HEK293T (cell line): ENCODE measurements around the gene ANKRD44.

Experiments used
- CTCF ChIA-PET: fragments of 350-600 bp; formaldehyde crosslinking; extraction: SDS; loops from one replicate; lab custom pipeline; 2021; ENCODE audit warnings: antibody characterized with exemption, inconsistent platforms; lab: Yijun Ruan, JAX
- POLR2A ChIA-PET: fragments of 350-600 bp; formaldehyde crosslinking; extraction: SDS; loops from one replicate; lab custom pipeline; 2020; ENCODE audit warnings: antibody characterized with exemption, inconsistent platforms; lab: Yijun Ruan, JAX
- DNase-seq: peaks from one replicate; pipeline ENCODE4 v3.0.0; 2012; ENCODE audit warnings: mixed read lengths; ENCODE audit errors: extremely low spot score
- ARNT ChIP-seq: fragments of 450-650 bp; IDR thresholded peaks from 2 replicates; pipeline ENCODE4 v1.6.1; 2017; ENCODE audit warnings: mild to moderate bottlenecking
- BHLHE40 ChIP-seq: fragments of 450-650 bp; IDR thresholded peaks from 2 replicates; pipeline ENCODE4 v1.6.1; 2016; ENCODE audit warnings: mild to moderate bottlenecking, moderate library complexity, borderline replicate concordance
- CTBP1 ChIP-seq: fragments of 450-650 bp; IDR thresholded peaks from 2 replicates; pipeline ENCODE4 v1.6.1; 2016; ENCODE audit warnings: borderline replicate concordance
- ELF4 ChIP-seq: fragments of 450-650 bp; IDR thresholded peaks from 2 replicates; pipeline ENCODE4 v1.6.1; 2017; ENCODE audit warnings: antibody characterized with exemption
- FOXA1 ChIP-seq: fragments of 450-650 bp; IDR thresholded peaks from 2 replicates; pipeline ENCODE4 v1.6.1; 2016; ENCODE audit warnings: mild to moderate bottlenecking
- FOXK2 ChIP-seq: fragments of 450-650 bp; IDR thresholded peaks from 2 replicates; pipeline ENCODE4 v1.6.1; 2016; ENCODE audit warnings: mild to moderate bottlenecking
- FOXM1 ChIP-seq: fragments of 450-650 bp; IDR thresholded peaks from 2 replicates; pipeline ENCODE4 v1.6.1; 2017; ENCODE audit warnings: mild to moderate bottlenecking, borderline replicate concordance
- HDGF ChIP-seq: fragments of 450-650 bp; IDR thresholded peaks from 2 replicates; pipeline ENCODE4 v1.6.1; 2017; ENCODE audit warnings: antibody characterized with exemption, borderline replicate concordance
- L3MBTL2 ChIP-seq: fragments of 450-650 bp; conservative IDR thresholded peaks from 2 replicates; pipeline ENCODE4 v1.6.1; 2016; ENCODE audit warnings: mild to moderate bottlenecking
- LEF1 ChIP-seq: fragments of 450-650 bp; IDR thresholded peaks from 2 replicates; pipeline ENCODE4 v1.6.1; 2017; ENCODE audit warnings: mild to moderate bottlenecking, borderline replicate concordance
- NFRKB ChIP-seq: fragments of 450-650 bp; IDR thresholded peaks from 2 replicates; pipeline ENCODE4 v1.6.1; 2016; ENCODE audit warnings: mild to moderate bottlenecking, moderate library complexity
- SP1 ChIP-seq: fragments of 450-650 bp; IDR thresholded peaks from 2 replicates; pipeline ENCODE4 v1.6.1; 2017
- SUZ12 ChIP-seq: fragments of 450-650 bp; IDR thresholded peaks from 2 replicates; pipeline ENCODE4 v1.6.1; 2016; ENCODE audit warnings: mild to moderate bottlenecking
- TARDBP ChIP-seq: fragments of 450-650 bp; IDR thresholded peaks from 2 replicates; pipeline ENCODE4 v1.6.1; 2016
- ZNF384 ChIP-seq: fragments of 450-650 bp; IDR thresholded peaks from 2 replicates; pipeline ENCODE4 v1.6.1; 2016
- TF ChIP-seq, protein P1 (sequence below): fragments of 450-650 bp; IDR thresholded peaks from 2 replicates; pipeline ENCODE4 v1.6.1; 2016

Gene ANKRD44

DNA sequence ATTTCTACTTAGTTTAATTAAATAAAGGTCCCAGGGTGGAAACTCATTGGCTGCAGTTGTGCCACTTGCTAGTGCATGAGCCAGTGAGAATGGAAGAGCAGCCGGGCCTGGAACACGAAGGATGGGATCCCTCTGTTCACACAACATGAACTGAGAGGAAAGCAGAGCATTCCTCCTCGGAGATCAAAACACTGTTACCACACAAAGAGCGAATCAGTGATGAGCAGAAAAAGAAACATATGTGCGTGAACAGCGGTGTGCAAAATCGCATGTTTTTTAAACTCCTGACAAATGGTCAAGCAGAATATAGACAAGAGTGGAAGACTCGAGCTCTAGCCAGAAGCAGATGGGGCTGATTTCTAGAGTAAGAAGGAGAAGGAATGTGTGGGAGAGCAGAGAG, 28.4 kb upstream of the ANKRD44 start:
- DNase-seq: no peak
- POLR2A ChIA-PET: no interaction called here
- TF ChIP-seq, protein P1, sequence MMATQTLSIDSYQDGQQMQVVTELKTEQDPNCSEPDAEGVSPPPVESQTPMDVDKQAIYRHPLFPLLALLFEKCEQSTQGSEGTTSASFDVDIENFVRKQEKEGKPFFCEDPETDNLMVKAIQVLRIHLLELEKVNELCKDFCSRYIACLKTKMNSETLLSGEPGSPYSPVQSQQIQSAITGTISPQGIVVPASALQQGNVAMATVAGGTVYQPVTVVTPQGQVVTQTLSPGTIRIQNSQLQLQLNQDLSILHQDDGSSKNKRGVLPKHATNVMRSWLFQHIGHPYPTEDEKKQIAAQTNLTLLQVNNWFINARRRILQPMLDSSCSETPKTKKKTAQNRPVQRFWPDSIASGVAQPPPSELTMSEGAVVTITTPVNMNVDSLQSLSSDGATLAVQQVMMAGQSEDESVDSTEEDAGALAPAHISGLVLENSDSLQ: no peak
- TF ChIP-seq L3MBTL2 (no peak), ELF4 (no peak), SUZ12 (no peak), ARNT (no peak), SP1 (no peak), ZNF384 (no peak), HDGF (no peak), NFRKB (no peak), FOXM1 (no peak), FOXK2 (no peak), LEF1 (no peak), FOXA1 (no peak), CTBP1 (no peak), BHLHE40 (no peak), TARDBP (no peak)
- CTCF ChIA-PET: no interaction called here

DNA sequence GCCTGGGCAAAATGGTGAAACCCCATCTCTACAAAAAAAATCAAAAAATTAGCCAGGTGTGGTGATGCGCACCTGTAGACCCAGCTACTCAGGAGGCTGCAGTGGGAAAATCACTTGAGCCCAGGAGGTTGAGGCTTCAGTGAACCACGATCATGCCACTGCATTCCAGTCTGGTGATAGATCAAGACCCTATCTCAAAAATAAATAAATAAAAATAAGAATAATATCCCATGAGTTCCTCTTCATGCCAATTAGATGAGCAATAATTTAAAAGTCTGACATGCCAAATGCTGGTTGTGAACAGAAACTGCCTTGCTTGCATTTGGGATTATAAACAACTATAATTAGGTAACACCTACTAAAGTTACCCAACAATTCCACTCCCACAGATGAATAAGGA, 22.1 kb upstream of the ANKRD44 start:
- no peak for DNase-seq
- POLR2A ChIA-PET: no interaction called here
- TF ChIP-seq LEF1: no peak
- TF ChIP-seq TARDBP: no peak
- TF ChIP-seq SP1: no peak
- TF ChIP-seq CTBP1: no peak
- TF ChIP-seq, protein P1: no peak
- TF ChIP-seq SUZ12: no peak
- no peak for TF ChIP-seq ELF4
- no peak for TF ChIP-seq NFRKB
- TF ChIP-seq BHLHE40: no peak
- TF ChIP-seq FOXM1: no peak
- TF ChIP-seq FOXK2: no peak
- no peak for TF ChIP-seq HDGF
- no peak for TF ChIP-seq FOXA1
- no peak for TF ChIP-seq ARNT
- no peak for TF ChIP-seq L3MBTL2
- CTCF ChIA-PET: no interaction called here

DNA sequence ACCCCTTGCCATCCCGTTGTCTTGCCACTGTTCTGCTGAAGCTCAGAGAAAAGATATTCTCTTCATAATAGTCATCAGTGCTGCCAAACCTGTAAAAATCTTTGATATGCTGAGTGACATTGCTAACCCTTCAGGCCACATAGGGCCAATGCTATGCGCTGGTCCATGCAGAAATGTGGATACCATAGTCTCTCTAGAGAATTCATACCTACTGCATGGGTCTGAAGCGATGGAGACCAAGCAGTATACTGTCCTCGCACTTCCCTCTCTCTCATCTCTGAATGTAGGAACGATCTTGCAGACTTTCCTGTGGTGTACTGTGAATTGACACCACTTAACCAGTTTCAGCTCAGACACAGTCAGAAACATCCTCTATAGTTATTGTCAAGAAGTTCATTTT, 17.9 kb upstream of the ANKRD44 start:
- no peak for TF ChIP-seq SP1
- no peak for TF ChIP-seq NFRKB
- no peak for TF ChIP-seq BHLHE40
- no peak for TF ChIP-seq L3MBTL2
- CTCF ChIA-PET: no interaction called here
- POLR2A ChIA-PET: no interaction called here
- DNase-seq: no peak

DNA sequence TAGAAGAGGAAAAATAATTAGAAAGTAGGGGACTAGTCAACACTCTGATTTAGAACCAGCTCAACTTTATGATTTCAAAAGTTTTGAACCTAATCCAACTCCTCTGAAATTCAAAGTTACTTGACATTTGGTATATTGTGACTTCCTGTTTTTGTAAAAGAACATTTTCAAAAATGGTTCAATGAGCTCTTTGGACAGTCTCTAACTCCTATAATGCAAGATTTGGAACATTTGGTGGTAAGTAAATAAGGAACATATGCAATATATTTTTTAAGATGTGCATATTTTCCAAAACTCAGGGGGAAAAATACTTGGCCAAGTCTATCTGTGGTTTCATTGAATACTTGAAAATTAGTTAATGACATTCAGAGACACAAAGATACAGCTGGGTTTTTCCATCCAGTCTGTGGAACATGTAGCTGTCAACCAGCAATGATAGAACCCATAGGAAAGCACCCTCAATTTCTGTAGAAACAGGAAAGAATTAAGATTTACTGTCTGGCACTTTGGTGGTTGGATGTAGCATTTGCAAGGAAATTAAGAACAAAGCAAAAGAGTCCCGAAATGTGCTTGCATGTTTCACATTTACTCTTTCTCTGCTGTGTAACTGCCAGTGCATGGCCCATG, 17.0 kb upstream of the ANKRD44 start:
- ChIA-PET CTCF (interaction anchor here (0.9 kb wide), 1 partner anchor 8 kb away, joined by 3 read pairs; no protein-coding TSS in a partner anchor), POLR2A (no interaction called here)

DNA sequence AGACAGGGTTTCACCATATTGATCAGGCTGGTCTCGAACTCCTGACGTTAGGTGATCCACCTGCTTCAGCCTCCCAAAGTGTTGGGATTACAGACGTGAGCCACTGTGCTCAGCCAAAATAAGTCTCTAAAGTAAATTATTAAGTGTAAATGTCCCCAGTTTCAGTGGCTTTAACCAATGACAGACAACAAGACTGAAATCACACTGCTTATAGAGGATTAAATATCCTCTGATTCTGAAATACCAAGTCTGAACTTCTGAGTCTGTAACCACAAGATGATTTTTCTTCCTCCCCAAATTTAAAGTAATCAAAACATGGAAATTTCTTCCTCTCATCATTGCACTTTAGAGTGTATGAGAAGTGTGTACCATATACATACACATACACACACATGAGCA, 16.5 kb upstream of the ANKRD44 start:
- no peak for TF ChIP-seq ARNT
- no peak for TF ChIP-seq CTBP1
- TF ChIP-seq SP1: no peak
- no peak for TF ChIP-seq NFRKB
- no peak for TF ChIP-seq ZNF384
- no peak for TF ChIP-seq FOXM1
- no peak for TF ChIP-seq BHLHE40
- no peak for TF ChIP-seq LEF1
- no peak for TF ChIP-seq L3MBTL2
- TF ChIP-seq ELF4: no peak
- TF ChIP-seq, protein P1: no peak
- no peak for TF ChIP-seq FOXK2
- TF ChIP-seq SUZ12: no peak
- TF ChIP-seq FOXA1: no peak
- no peak for TF ChIP-seq TARDBP
- no peak for TF ChIP-seq HDGF
- ChIA-PET CTCF (interaction anchor here (0.9 kb wide), 1 partner anchor 9 kb away, joined by 3 read pairs; no protein-coding TSS in a partner anchor), POLR2A (no interaction called here)
- DNase-seq: no peak

More for the DNA sequence above, 17.0 kb upstream of the ANKRD44 start:
- no peak for DNase-seq
- no peak for TF ChIP-seq ELF4

DNA sequence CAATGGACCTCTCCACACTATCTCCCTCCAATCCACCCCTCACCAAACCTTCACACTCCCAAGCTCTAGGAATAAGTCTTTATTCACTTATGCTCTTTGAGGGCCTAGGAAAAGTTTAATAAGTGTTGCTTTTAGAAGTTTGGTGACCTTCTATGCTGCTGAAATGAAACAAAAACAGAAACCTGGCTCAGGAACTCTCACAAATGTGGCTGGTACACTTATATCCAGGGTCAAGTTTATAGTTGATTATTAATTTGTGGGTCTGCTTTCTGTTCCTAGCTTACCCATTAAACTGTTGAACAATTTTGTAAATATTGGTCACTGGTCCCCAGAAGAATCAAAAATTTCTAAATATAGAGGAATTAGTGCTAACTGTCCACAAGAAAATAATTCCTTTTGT, 14.2 kb upstream of the ANKRD44 start:
- TF ChIP-seq LEF1 (no peak), HDGF (no peak), FOXA1 (no peak), FOXM1 (no peak), TARDBP (no peak), FOXK2 (no peak), CTBP1 (no peak), SP1 (no peak), ELF4 (no peak), ZNF384 (no peak), BHLHE40 (no peak), NFRKB (no peak), ARNT (no peak)
- TF ChIP-seq, protein P1: no peak
- ChIA-PET CTCF (no interaction called here), POLR2A (no interaction called here)
- DNase-seq: no peak
